ENCODE measurements around the gene NPIPA8.
"Not testable (repeated sequence)": the region's sequence is repeated elsewhere in the genome, so short reads cannot be mapped to it uniquely, and the experiment has no call there.

Gene NPIPA8

DNA sequence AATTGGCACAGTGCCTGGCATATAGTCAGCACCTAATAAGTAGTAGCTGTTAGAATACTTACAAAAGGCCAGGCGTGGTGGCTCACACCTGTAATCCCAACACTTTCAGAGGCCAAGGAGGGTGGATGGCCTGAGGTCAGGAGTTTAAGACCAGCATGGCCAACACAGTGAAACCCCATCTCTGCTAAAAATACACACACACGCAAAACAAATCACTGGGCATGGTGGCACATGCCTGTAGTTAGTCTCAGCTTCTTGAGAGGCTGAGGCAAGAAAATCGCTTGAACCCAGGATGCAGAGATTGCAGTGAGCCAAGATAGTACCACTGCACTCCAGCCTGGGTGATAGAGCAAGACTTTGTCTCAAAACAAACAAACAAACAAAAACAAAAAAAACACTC, 29.3 kb downstream of the NPIPA8 start:
- not testable (repeated sequence) for H3K27me3 ChIP-seq (ENCODE audit: control insufficient read depth, insufficient read depth, low read length); H3K4me1 ChIP-seq (ENCODE audit: control insufficient read depth, insufficient read depth, low read length); H3K4me3 ChIP-seq (ENCODE audit: low read length); H3K36me3 ChIP-seq (ENCODE audit: control insufficient read depth, insufficient read depth, low read length); H3K9me3 ChIP-seq (ENCODE audit: control insufficient read depth, low read length); H3K9ac ChIP-seq (ENCODE audit: low read length)

GRCh38 chr16:18306066-18306465, 30.5 kb downstream of the NPIPA8 start:
- not testable (repeated sequence) for H3K4me1 ChIP-seq (ENCODE audit: control insufficient read depth, insufficient read depth, low read length); H3K27me3 ChIP-seq (ENCODE audit: control insufficient read depth, insufficient read depth, low read length); H3K4me3 ChIP-seq (ENCODE audit: low read length); H3K36me3 ChIP-seq (ENCODE audit: control insufficient read depth, insufficient read depth, low read length); H3K9me3 ChIP-seq (ENCODE audit: control insufficient read depth, low read length); H3K9ac ChIP-seq (ENCODE audit: low read length)

DNA sequence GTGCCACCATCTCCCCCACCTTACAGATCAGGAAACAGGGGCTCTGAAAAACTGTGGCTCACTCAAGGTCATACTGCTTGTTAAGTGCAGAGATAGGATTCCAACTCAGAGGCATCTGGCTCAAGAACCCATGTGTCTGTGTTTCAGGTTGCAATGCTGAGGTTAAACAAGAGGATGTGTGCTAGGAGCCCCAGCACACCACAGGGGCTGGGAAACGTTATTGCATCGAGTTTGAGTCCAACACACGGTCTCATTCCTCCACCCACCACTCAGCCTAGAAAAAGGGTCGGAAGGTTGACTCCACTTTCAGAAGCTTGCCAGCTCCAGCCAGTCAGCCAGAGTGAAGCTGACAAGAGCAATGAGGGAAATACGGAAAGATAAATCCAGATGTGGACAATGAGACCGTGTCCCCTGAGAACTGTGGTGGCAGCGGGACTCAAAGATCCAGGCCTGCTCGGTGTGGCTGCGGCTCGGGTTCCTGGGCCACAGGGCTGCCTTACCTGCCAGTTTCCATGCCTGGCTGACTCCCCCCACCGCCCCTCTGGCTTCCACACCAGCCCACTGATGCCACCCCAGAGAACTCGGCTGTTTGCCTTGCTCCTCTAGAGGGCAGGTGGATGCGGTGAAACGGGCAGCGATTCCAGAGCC, 33.4 kb downstream of the NPIPA8 start:
- not testable (repeated sequence) for H3K27me3 ChIP-seq (ENCODE audit: control insufficient read depth, insufficient read depth, low read length); H3K9ac ChIP-seq (ENCODE audit: low read length); H3K4me3 ChIP-seq (ENCODE audit: low read length); H3K4me1 ChIP-seq (ENCODE audit: control insufficient read depth, insufficient read depth, low read length); H3K9me3 ChIP-seq (ENCODE audit: control insufficient read depth, low read length); H3K36me3 ChIP-seq (ENCODE audit: control insufficient read depth, insufficient read depth, low read length)

DNA sequence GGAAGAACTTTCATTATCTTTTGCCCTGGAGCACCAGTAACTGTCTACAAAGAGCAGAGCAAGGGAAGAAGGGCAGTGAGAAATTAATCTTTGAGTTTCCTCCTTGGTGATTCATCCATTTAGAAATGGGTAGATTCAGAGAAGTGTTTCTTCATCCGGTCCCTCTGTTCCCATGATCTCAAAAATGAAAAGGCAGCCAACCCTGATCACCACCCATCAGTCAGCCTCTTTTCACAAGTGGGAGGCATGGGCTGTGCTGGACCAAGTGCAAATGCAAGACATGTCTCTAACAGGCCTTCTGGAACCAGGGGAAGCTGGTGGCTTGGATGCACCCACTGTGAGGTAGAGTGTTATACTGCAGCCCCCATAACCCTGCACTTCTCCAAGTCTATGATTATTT, 38.8 kb downstream of the NPIPA8 start:
- H3K4me1 ChIP-seq (ENCODE audit: control insufficient read depth, insufficient read depth, low read length); H3K27me3 ChIP-seq (ENCODE audit: control insufficient read depth, insufficient read depth, low read length); H3K9ac ChIP-seq (ENCODE audit: low read length); H3K9me3 ChIP-seq (ENCODE audit: control insufficient read depth, low read length); H3K4me3 ChIP-seq (ENCODE audit: low read length); H3K36me3 ChIP-seq (ENCODE audit: control insufficient read depth, insufficient read depth, low read length): not testable (repeated sequence)

DNA sequence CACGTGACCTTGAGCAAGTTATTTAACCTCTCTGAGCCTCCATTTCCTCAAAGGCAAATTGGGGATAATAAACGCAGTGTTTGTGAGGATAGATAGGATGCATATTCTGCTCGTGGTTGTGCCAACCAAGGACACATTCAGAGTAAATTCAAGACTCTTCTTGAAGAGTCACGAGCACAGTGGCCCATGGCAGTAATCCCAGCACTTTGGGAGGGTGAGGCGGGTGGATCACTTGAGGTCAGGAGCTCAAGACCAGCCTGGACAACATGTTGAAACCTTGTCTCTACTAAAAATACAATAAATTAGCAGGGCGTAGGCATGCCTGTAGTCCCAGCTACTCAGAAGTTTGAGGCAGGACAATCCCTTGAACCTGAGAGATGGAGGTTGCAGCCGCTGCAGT, 39.6 kb downstream of the NPIPA8 start:
- not testable (repeated sequence) for H3K9ac ChIP-seq (ENCODE audit: low read length); H3K4me3 ChIP-seq (ENCODE audit: low read length); H3K27me3 ChIP-seq (ENCODE audit: control insufficient read depth, insufficient read depth, low read length); H3K4me1 ChIP-seq (ENCODE audit: control insufficient read depth, insufficient read depth, low read length); H3K36me3 ChIP-seq (ENCODE audit: control insufficient read depth, insufficient read depth, low read length); H3K9me3 ChIP-seq (ENCODE audit: control insufficient read depth, low read length)

DNA sequence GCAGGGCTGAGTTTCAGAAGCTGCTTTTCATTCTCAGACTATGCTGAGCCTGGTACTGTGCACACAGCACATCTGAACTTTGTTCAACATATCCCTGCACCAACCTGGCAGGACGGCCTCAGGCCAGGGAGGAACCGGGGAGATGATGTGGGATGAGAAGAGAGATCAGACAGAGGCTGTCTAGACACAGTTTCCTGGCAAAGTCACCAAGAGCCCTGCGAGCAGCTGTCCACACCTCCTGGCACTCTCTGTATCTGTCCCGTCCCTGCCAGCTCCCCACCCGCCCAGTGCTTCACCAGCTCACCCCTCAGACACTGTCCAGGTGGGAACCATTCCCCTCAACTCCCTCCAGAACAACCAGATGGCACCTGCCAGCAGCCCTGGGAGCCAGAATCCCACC, 42.2 kb downstream of the NPIPA8 start:
- H3K9me3 ChIP-seq (ENCODE audit: control insufficient read depth, low read length); H3K4me1 ChIP-seq (ENCODE audit: control insufficient read depth, insufficient read depth, low read length); H3K4me3 ChIP-seq (ENCODE audit: low read length); H3K36me3 ChIP-seq (ENCODE audit: control insufficient read depth, insufficient read depth, low read length); H3K27me3 ChIP-seq (ENCODE audit: control insufficient read depth, insufficient read depth, low read length); H3K9ac ChIP-seq (ENCODE audit: low read length): not testable (repeated sequence)

DNA sequence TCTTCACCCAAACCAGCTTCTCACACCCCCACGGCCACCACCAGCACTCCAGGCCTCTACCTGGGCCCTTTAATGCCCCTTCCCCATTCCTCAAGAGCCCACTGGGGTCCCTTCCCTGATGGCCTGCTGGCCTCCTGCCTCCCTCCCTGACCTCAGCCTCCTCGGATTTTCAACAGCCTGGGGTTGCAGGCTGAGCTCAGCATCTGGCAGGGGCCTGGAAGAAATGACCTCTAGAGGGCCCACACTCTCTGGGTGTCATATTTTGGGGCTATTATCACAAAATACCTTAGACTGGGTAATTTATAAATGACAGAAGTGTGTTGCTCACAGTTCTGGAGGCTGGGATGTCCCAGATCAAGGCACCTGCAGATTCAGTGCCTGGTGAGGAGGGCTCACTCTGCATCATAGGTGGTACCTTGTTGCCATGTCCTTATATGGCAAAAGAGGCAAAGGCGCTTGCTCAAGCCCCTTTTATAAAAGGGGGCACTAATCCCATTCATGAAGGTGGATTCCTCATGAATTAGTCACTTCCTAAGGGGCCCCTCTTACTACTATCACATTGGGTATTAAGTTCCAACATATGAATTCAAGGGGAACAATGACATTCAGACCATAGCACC, 43.1 kb downstream of the NPIPA8 start:
- not testable (repeated sequence) for H3K27me3 ChIP-seq (ENCODE audit: control insufficient read depth, insufficient read depth, low read length); H3K9me3 ChIP-seq (ENCODE audit: control insufficient read depth, low read length); H3K36me3 ChIP-seq (ENCODE audit: control insufficient read depth, insufficient read depth, low read length); H3K4me3 ChIP-seq (ENCODE audit: low read length); H3K4me1 ChIP-seq (ENCODE audit: control insufficient read depth, insufficient read depth, low read length); H3K9ac ChIP-seq (ENCODE audit: low read length)

DNA sequence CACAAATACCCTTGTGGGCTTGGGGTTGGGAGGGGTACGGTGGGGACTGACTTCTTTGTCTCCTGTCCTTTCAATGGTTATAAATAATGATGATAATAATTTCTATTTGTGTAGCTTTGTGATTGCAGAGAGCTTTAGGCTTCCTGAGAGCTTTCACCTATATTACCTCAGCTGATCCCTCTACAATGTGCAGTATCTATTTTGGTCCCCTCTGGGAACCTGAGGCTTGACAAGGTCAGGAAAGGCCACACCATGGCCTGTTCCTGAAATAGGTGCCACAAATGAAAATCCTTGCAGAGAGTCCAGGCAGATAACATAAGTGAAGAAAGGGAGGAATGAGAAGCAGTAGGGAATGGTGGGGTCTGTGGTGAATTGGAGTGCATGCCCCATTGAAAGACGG, 45.6 kb downstream of the NPIPA8 start:
- not testable (repeated sequence) for H3K36me3 ChIP-seq (ENCODE audit: control insufficient read depth, insufficient read depth, low read length); H3K9ac ChIP-seq (ENCODE audit: low read length); H3K27me3 ChIP-seq (ENCODE audit: control insufficient read depth, insufficient read depth, low read length)

DNA sequence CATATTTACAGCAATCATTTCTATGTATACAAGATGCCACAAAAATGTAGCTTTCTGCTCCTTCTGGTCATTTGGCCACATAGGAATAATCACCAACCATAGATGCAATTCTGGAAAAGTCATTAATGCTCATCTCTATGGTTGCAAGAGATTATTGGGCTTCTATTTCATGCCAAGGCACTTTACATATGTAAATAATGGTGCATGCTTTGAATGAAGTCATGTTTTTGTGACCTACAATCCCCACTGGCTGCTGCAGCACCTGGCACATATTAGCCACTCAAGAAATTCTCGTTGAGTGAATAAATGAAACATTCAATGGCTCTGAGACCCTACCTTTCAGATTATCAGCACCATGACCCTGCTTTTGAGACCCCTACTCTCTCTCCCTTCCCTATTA, 50.2 kb downstream of the NPIPA8 start:
- H3K36me3 ChIP-seq (ENCODE audit: control insufficient read depth, insufficient read depth, low read length); H3K4me1 ChIP-seq (ENCODE audit: control insufficient read depth, insufficient read depth, low read length); H3K4me3 ChIP-seq (ENCODE audit: low read length); H3K9me3 ChIP-seq (ENCODE audit: control insufficient read depth, low read length); H3K9ac ChIP-seq (ENCODE audit: low read length); H3K27me3 ChIP-seq (ENCODE audit: control insufficient read depth, insufficient read depth, low read length): not testable (repeated sequence)

More for the DNA sequence above, 45.6 kb downstream of the NPIPA8 start:
- not testable (repeated sequence) for H3K4me1 ChIP-seq (ENCODE audit: control insufficient read depth, insufficient read depth, low read length); H3K9me3 ChIP-seq (ENCODE audit: control insufficient read depth, low read length); H3K4me3 ChIP-seq (ENCODE audit: low read length)

GRCh38 chr16:18280319-18280718, 56.2 kb downstream of the NPIPA8 start:
- not testable (repeated sequence) for H3K4me1 ChIP-seq (ENCODE audit: control insufficient read depth, insufficient read depth, low read length); H3K27me3 ChIP-seq (ENCODE audit: control insufficient read depth, insufficient read depth, low read length); H3K9ac ChIP-seq (ENCODE audit: low read length); H3K36me3 ChIP-seq (ENCODE audit: control insufficient read depth, insufficient read depth, low read length); H3K4me3 ChIP-seq (ENCODE audit: low read length); H3K9me3 ChIP-seq (ENCODE audit: control insufficient read depth, low read length)

DNA sequence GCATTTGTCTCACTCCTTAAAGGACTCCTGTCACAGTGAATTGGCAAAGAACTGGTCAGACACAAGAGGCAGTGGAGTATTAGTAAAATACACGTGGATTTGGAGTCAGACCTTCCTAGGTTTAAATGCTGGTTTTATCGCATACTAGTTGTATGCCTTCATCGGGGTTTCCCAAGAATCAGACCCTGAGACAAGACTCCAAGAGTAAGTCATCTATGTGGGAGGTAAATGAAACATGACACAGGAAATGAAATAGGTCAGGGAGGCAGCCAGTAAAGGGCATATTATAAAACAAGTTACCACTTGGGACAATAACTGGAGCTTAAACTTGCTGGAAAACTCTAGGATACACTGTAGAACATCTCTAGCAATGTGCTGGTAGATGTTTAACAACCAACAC, 59.8 kb downstream of the NPIPA8 start:
- not testable (repeated sequence) for H3K9me3 ChIP-seq (ENCODE audit: control insufficient read depth, low read length); H3K4me3 ChIP-seq (ENCODE audit: low read length); H3K36me3 ChIP-seq (ENCODE audit: control insufficient read depth, insufficient read depth, low read length); H3K9ac ChIP-seq (ENCODE audit: low read length); H3K27me3 ChIP-seq (ENCODE audit: control insufficient read depth, insufficient read depth, low read length); H3K4me1 ChIP-seq (ENCODE audit: control insufficient read depth, insufficient read depth, low read length)

- H3K36me3 ChIP-seq (ENCODE audit: control insufficient read depth, insufficient read depth, low read length); H3K9me3 ChIP-seq (ENCODE audit: control insufficient read depth, low read length); H3K9ac ChIP-seq (ENCODE audit: low read length); H3K4me1 ChIP-seq (ENCODE audit: control insufficient read depth, insufficient read depth, low read length); H3K27me3 ChIP-seq (ENCODE audit: control insufficient read depth, insufficient read depth, low read length); H3K4me3 ChIP-seq (ENCODE audit: low read length): not testable (repeated sequence)
These were observed 66.4 kb downstream of the NPIPA8 start for GRCh38 chr16:18270171-18270570.
